K562 (cell line): Measurements from ENCODE around the gene TMEM242. TPM values are rescaled to one million over a fixed set of nuclear protein-coding genes. Genes with fewer than 3 reads are reported as not detected.

Experiments
- ATF7 ChIP-seq: fragments of 450-650 bp; IDR thresholded peaks from 2 replicates; pipeline ENCODE4 v1.7.1; 2014; ENCODE audit warnings: mild to moderate bottlenecking, moderate library complexity
- CBX8 ChIP-seq: fragments of 200-600 bp; sonication (generic); IDR thresholded peaks from 2 replicates; pipeline ENCODE4 v1.6.1; 2012; ENCODE audit warnings: borderline replicate concordance, mixed run types, low read depth, mild to moderate bottlenecking, moderate library complexity, mixed read lengths, low read length, control low read depth, inconsistent platforms; ENCODE audit not compliant: poor library complexity, severe bottlenecking; ENCODE audit errors: extremely low read depth
- CXXC5 ChIP-seq: fragments of 250-450 bp; sonication (Bioruptor Pico); IDR thresholded peaks from 2 replicates; pipeline ENCODE4 v1.8.0; 2022; ENCODE audit warnings: inconsistent platforms, mild to moderate bottlenecking, moderate library complexity
- EP400 ChIP-seq: fragments of 450-650 bp; IDR thresholded peaks from 2 replicates; pipeline ENCODE4 v1.6.1; 2017; ENCODE audit warnings: antibody characterized with exemption, mild to moderate bottlenecking, moderate library complexity
- GTF2F1 ChIP-seq: IDR thresholded peaks from 2 replicates; pipeline ENCODE4 v1.6.1; 2011; ENCODE audit warnings: low read depth, low read length, improper control_type of control experiment
- MYC ChIP-seq, 2 experiments: fragments of 250-450 bp in 1 of 2; sonication (Bioruptor Pico) in 1 of 2; IDR thresholded peaks; 2 replicates each; pipeline versions ENCODE4 v1.5.1 to v1.6.1; 2012 to 2021; ENCODE audit warnings: low read depth in 2 of 2, borderline replicate concordance in 1 of 2, improper control_type of control experiment in 1 of 2, low read length in 1 of 2, mild to moderate bottlenecking in 1 of 2, moderate library complexity in 1 of 2
- NKRF ChIP-seq: fragments of 450-650 bp; IDR thresholded peaks from 2 replicates; pipeline ENCODE4 v1.6.1; 2016; ENCODE audit warnings: borderline replicate concordance
- NR4A1 ChIP-seq, 2 experiments: fragments of 250-450 bp in 1 of 2; fragments of 450-650 bp in 1 of 2; sonication (Bioruptor Pico) in 1 of 2; IDR thresholded peaks; 2 replicates each; pipeline versions ENCODE4 v1.4.0 to v1.6.1; 2016 to 2020; ENCODE audit warnings: mild to moderate bottlenecking in 2 of 2, missing compliant biosample characterization in 1 of 2, missing genetic modification characterization in 1 of 2, moderate library complexity in 1 of 2
- RREB1 ChIP-seq: fragments of 250-450 bp; sonication (Bioruptor Pico); IDR thresholded peaks from 2 replicates; pipeline ENCODE4 v1.4.0; 2020
- SMARCC2 ChIP-seq: fragments of 450-650 bp; IDR thresholded peaks from 2 replicates; pipeline ENCODE4 v1.6.1; 2017; ENCODE audit warnings: antibody characterized with exemption, moderate library complexity, mild to moderate bottlenecking, low read depth
- SMARCE1 ChIP-seq: fragments of 450-650 bp; IDR thresholded peaks from 2 replicates; pipeline ENCODE4 v1.7.1; 2016; ENCODE audit warnings: mild to moderate bottlenecking
- SREBF2 ChIP-seq: sonication (generic); formaldehyde crosslinking; IDR thresholded peaks from 2 replicates; pipeline ENCODE4 v1.4.0; 2020; ENCODE audit warnings: mild to moderate bottlenecking, missing genetic modification reagents
- SRSF3 ChIP-seq: fragments of 200-400 bp; formaldehyde crosslinking; IDR thresholded peaks from 2 replicates; pipeline ENCODE4 v1.6.1; 2016; ENCODE audit warnings: mild to moderate bottlenecking, low read length, moderate library complexity; ENCODE audit not compliant: insufficient read depth
- TBP ChIP-seq: optimal IDR thresholded peaks from 2 replicates; pipeline ENCODE3; 2011; ENCODE audit warnings: low read depth, low read length, improper control_type of control experiment
- TRIM24 ChIP-seq, 2 experiments: fragments of 450-650 bp; IDR thresholded peaks; 2 replicates each; pipeline ENCODE4 v1.6.1; 2016
- ZBTB1 ChIP-seq: sonication (generic); formaldehyde crosslinking; IDR thresholded peaks from 2 replicates; pipeline ENCODE4 v1.8.1; 2023; ENCODE audit warnings: missing genetic modification reagents, low read depth, mild to moderate bottlenecking, borderline replicate concordance
- ZNF133 ChIP-seq: fragments of 250-450 bp; sonication (Bioruptor Pico); IDR thresholded peaks from 2 replicates; pipeline ENCODE4 v1.4.0; 2020; ENCODE audit warnings: mild to moderate bottlenecking
- ZNF584 ChIP-seq: fragments of 200-800 bp; sonication (Bioruptor generic); IDR thresholded peaks from 2 replicates; pipeline ENCODE4 v1.6.1; 2016; ENCODE audit warnings: low read depth, mild to moderate bottlenecking, missing genetic modification characterization, missing compliant biosample characterization
- ZNF717 ChIP-seq: fragments of 250-450 bp; sonication (Bioruptor Pico); IDR thresholded peaks from 2 replicates; pipeline ENCODE4 v1.5.0; 2021
- polyA plus RNA-seq, 8 experiments: library from polyadenylated mRNA; depleted of rRNA in 4 of 8; stranded (reverse) in 5 of 8; unstranded in 3 of 8; fragments of >200 nt; fragmentation: Nextera tagmentation in 2 of 8; fragmentation: Illumina TruSeq in 1 of 8; extraction: Ambion mirVana in 2 of 8; extraction: Trizol in 1 of 8; gene quantifications; 2 replicates each; pipeline versions ENCODE4 v1.2.1 to v1.2.3, GENCODE V29; 2011 to 2014; ENCODE audit warnings: inconsistent platforms in 1 of 8, missing spikeins in 1 of 8
- total RNA-seq, 7 experiments: library from RNA; depleted of rRNA in 6 of 7; stranded (reverse); fragments of >200 nt in 6 of 7; fragmentation: Illumina TruSeq in 2 of 7; extraction: Trizol in 2 of 7; gene quantifications; 2 replicates each; pipeline versions ENCODE4 v1.2.1 to v1.2.3, GENCODE V29; 2011 to 2021; ENCODE audit warnings: low replicate concordance in 1 of 7

TMEM242 gene
- total and polyA plus RNA-seq, 9 of the 15 experiments (the other 6 are each of a cell fraction or from before 2014, with no cell fraction given) = 9.5 to 35.3 (median 16.5) TPM

GRCh38 chr6:157240059-157240959 is 83.0 kb downstream of the TMEM242 start (continued):
- TF ChIP-seq MYC (IDR thresholded peaks at IDR 0.05; ENCODE audit: low read depth, low read length) (peak; percentile 77), MYC (CRISPR knock-in tag; IDR thresholded peaks at IDR 0.05; ENCODE audit: borderline replicate concordance, low read depth) (no peak), TBP (peak; percentile 46), NR4A1 (CRISPR knock-in tag; IDR thresholded peaks at IDR 0.05) (no peak), NR4A1 (tag; IDR thresholded peaks at IDR 0.05) (0 out of 2 replicates have a peak, but pooled peaks have one; percentile 43), SREBF2 (CRISPR knock-in tag) (no peak), SMARCE1 (peak; percentile 61; the same call in 1 of the 2 replicates), ATF7 (0 out of 2 replicates have a peak, but pooled peaks have one; percentile 43), GTF2F1 (0 out of 2 replicates have a peak, but pooled peaks have one; percentile 50), SMARCC2 (peak; percentile 68; the same call in 1 of the 2 replicates), ZNF584 (CRISPR knock-in tag) (no peak), CBX8 (no peak), SRSF3 (no peak), ZNF717 (no peak), ZNF133 (CRISPR knock-in tag) (no peak), TRIM24 (IDR thresholded peaks at IDR 0.05) (peak in 1 of 2 experiments; percentile 50; a peak in 1 of 4 replicates), CXXC5 (peak; percentile 76), NKRF (no peak), ZBTB1 (CRISPR knock-in tag) (no peak), EP400 (peak; percentile 56), RREB1 (CRISPR knock-in tag) (peak; percentile 15; the same call in 1 of the 2 replicates)
